Activated T-helper 1 cell treated with anti-CD3 and anti-CD28 coated beads, Interleukin-2, amount 50 U/mL, for 16 hours (primary cell): Measurements from ENCODE around the gene LIPA.
"Not testable (repeated sequence)": the region's sequence is repeated elsewhere in the genome, so short reads cannot be mapped to it uniquely, and the experiment has no call there.

ENCODE experiments used
- DNase-seq, 2 donors: peaks; one replicate each; pipeline ENCODE4 v3.0.0-alpha.2; 2020; ENCODE audit warnings: low read depth in 1 of 2, low spot score in 1 of 2

The LIPA gene

DNA sequence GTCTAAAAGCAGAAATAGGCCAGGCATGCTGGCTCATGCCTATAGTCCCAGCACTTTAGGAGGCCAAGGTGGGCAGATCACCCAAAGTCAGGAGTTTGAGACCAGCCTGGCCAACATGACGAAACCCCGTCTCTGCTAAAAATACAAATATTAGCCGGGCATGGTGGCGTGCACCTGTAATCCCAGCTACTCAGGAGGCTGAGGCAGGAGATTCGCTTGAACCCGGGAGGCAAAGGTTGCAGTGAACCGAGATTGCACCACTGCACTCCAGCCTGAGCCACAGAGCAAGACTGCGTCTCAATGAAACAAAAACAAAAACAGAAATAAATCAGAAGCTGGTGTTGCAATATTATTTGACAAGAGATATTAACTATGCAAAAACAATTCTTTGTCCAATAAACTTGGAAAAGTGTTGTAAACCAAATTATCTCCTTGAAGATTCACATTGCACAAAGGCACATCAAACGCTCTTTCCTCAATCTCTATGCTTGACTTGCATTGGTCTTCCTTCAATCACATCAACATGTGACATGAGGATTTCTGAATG, 83.1 kb downstream of the LIPA start:
- DNase-seq: not testable (repeated sequence)

DNA sequence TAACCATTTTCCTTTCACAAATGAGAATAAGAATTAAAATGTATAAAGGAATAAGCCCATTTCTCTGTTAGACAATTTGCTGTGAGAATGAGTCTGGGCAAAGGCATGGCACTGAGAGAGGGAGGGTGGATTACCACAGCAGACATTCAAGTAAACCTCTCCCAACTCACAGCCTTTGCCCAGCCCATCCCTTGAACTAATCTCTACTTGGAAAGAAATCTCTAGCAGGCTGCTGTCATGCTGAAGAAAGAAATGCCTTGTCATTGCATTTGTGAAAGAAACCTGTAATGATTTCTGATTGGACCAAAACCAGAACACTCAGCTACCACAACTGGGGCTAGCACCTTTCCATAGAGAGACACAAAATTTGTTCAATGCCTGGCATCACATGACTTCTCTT, 83.7 kb downstream of the LIPA start:
- no peak for DNase-seq

GRCh38 chr10:89165923-89166322, 85.7 kb downstream of the LIPA start:
- DNase-seq: no peak

DNA sequence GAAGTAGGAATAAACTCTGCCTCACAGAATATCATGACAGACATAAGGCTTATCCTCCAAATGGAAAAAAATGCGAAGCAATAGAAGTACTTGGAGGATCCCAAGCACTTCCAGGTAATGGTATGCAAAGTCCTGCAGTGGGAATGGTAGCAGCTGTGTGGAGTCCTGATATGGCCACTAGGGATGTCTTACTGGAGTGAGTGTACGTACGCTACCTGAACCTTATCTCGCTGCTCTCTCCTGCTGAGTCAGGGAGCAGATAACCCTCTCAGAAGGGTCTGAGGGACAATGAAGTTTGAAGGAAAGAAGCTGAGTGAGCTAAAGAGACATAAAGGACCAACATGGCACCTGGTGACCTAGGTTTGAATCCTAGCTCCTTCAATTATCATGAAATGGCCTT, 86.7 kb downstream of the LIPA start:
- no peak for DNase-seq

DNA sequence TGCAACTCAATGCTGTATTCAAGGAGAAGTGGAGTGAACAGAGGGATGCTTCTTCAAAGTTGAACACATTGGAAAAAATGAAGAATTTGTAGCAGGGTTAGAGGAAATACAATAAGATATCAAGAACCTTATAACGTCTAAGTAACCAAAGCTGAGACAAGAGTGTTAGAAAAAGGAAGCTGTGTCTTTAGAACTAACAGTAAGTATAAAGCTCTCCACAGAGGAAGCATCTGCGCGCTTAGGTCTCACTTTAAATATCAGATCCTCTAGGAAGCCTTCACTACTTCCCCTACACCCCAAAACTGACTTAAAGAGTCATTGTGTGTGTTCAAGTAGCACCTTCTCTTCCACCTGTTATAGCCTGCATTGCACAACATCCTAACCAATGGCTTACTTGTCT, 87.5 kb downstream of the LIPA start:
- no peak for DNase-seq
